Prostate gland (tissue), 2 donors: Measurements from ENCODE around the gene UBE2E2.

Experiments used
- POLR2A ChIP-seq: fragments of 450-650 bp; IDR thresholded peaks from one replicate; pipeline ENCODE4 v1.6.1; 2016; ENCODE audit warnings: antibody characterized with exemption, mild to moderate bottlenecking
- TF ChIP-seq, protein P1 (sequence below), 4 experiments: fragments of 200-600 bp in 2 of 4; fragments of 450-650 bp in 2 of 4; sonication (generic) in 2 of 4; IDR thresholded peaks; 1 replicate in 3 of 4; 2 replicates in 1 of 4; pipeline ENCODE4 v1.5.1; 2016 to 2019; ENCODE audit warnings: antibody characterized with exemption in 4 of 4, mild to moderate bottlenecking in 2 of 4, moderate library complexity in 2 of 4

DNA sequence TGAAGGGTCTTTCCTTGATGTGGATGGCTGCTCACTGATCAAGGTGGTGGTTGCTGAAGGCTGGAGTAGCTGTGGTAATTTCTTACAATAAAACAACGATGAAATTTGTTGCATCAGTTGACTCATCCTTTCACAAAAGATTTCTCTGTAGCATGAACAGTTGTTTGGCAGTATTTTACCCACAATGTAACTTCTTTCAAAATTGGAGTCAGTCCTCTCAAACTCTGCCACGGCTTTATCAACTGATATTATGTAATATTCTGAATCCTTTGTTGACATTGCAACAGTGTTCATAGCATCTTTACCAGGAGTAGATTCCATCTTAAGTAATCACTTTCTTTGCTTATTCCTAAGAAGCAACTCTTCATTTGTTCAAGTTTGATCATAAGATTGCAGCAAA is 252.6 kb downstream of the UBE2E2 start:
- TF ChIP-seq, protein P1, sequence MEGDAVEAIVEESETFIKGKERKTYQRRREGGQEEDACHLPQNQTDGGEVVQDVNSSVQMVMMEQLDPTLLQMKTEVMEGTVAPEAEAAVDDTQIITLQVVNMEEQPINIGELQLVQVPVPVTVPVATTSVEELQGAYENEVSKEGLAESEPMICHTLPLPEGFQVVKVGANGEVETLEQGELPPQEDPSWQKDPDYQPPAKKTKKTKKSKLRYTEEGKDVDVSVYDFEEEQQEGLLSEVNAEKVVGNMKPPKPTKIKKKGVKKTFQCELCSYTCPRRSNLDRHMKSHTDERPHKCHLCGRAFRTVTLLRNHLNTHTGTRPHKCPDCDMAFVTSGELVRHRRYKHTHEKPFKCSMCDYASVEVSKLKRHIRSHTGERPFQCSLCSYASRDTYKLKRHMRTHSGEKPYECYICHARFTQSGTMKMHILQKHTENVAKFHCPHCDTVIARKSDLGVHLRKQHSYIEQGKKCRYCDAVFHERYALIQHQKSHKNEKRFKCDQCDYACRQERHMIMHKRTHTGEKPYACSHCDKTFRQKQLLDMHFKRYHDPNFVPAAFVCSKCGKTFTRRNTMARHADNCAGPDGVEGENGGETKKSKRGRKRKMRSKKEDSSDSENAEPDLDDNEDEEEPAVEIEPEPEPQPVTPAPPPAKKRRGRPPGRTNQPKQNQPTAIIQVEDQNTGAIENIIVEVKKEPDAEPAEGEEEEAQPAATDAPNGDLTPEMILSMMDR (IDR thresholded peaks at IDR 0.05), result no peak
- TF ChIP-seq POLR2A, result no peak
